ENCODE data around the gene LRIG1.

The LRIG1 gene

DNA sequence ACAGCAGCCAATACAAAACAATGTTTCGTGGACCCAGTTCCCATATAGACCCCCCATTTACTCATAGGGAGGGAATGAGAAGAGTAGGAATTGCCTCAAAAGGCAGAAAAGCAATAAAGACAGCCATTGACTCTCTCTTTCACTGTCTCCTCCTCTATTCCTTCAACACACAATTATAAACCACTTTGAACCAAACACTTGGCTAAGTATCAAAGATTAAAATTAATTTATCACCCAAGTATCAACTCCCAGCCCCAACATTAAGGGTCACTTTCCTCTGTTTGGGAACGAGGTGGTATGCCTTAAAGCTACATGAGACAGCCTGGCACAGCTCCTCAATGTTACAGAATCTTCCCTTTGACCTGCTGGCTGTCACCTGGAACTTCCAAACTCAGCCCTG, 16.4 kb upstream of the LRIG1 start:
- H3K27me3 ChIP-seq (ENCODE audit: insufficient read depth, poor library complexity, severe bottlenecking), result no peaks in the 10 kb centered on the region
- no peak overlapping the region for H3K27ac ChIP-seq (replicated peaks)
- no peak for DNase-seq (ENCODE audit: low read depth in 1 of 2, low spot score in 1 of 2)
- TF ChIP-seq SPI1 (IDR thresholded peaks at IDR 0.05; ENCODE audit: borderline replicate concordance, low read depth) (no peak), GABPA (IDR thresholded peaks at IDR 0.05; ENCODE audit: low read depth) (no peak), POLR2AphosphoS5 (IDR thresholded peaks at IDR 0.05; ENCODE audit: low read depth) (no peak)
- TF ChIP-seq, protein P1, sequence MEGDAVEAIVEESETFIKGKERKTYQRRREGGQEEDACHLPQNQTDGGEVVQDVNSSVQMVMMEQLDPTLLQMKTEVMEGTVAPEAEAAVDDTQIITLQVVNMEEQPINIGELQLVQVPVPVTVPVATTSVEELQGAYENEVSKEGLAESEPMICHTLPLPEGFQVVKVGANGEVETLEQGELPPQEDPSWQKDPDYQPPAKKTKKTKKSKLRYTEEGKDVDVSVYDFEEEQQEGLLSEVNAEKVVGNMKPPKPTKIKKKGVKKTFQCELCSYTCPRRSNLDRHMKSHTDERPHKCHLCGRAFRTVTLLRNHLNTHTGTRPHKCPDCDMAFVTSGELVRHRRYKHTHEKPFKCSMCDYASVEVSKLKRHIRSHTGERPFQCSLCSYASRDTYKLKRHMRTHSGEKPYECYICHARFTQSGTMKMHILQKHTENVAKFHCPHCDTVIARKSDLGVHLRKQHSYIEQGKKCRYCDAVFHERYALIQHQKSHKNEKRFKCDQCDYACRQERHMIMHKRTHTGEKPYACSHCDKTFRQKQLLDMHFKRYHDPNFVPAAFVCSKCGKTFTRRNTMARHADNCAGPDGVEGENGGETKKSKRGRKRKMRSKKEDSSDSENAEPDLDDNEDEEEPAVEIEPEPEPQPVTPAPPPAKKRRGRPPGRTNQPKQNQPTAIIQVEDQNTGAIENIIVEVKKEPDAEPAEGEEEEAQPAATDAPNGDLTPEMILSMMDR (IDR thresholded peaks at IDR 0.05; ENCODE audit: insufficient read depth, low read length), result no peak
- TF ChIP-seq, protein P2, sequence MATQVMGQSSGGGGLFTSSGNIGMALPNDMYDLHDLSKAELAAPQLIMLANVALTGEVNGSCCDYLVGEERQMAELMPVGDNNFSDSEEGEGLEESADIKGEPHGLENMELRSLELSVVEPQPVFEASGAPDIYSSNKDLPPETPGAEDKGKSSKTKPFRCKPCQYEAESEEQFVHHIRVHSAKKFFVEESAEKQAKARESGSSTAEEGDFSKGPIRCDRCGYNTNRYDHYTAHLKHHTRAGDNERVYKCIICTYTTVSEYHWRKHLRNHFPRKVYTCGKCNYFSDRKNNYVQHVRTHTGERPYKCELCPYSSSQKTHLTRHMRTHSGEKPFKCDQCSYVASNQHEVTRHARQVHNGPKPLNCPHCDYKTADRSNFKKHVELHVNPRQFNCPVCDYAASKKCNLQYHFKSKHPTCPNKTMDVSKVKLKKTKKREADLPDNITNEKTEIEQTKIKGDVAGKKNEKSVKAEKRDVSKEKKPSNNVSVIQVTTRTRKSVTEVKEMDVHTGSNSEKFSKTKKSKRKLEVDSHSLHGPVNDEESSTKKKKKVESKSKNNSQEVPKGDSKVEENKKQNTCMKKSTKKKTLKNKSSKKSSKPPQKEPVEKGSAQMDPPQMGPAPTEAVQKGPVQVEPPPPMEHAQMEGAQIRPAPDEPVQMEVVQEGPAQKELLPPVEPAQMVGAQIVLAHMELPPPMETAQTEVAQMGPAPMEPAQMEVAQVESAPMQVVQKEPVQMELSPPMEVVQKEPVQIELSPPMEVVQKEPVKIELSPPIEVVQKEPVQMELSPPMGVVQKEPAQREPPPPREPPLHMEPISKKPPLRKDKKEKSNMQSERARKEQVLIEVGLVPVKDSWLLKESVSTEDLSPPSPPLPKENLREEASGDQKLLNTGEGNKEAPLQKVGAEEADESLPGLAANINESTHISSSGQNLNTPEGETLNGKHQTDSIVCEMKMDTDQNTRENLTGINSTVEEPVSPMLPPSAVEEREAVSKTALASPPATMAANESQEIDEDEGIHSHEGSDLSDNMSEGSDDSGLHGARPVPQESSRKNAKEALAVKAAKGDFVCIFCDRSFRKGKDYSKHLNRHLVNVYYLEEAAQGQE (IDR thresholded peaks at IDR 0.05; ENCODE audit: insufficient replicate concordance, low read depth), result no peak
- H3K4me3 ChIP-seq (replicated peaks; ENCODE audit: insufficient read depth, low read length), result no peak overlapping the region

DNA sequence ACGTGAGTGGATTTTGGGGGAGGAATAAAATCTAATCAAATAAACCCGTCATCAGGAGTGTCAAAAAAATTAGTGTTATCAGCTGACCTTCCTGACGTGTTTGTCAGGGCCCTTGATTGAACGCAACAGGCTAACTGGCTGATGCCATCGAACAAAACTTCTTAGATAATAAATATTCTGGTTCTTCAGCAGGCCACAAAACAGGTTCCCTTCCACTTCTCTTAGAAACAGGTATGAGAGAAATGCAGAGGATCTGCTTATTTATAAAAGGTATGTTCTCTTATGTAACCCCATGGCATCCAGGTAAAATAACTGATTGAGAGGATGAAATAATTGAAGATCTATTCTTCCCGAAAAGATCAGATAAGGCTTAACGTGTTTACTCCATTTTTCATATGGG, 7.6 kb upstream of the LRIG1 start:
- Histone ChIP-seq H3K27ac (replicated peaks) (no peak overlapping the region), H3K4me3 (replicated peaks; ENCODE audit: insufficient read depth, low read length) (no peak overlapping the region), H3K27me3 (ENCODE audit: insufficient read depth, poor library complexity, severe bottlenecking) (no peaks in the 10 kb centered on the region)
- no peak for DNase-seq (ENCODE audit: low read depth in 1 of 2, low spot score in 1 of 2)
- TF ChIP-seq, protein P1 (IDR thresholded peaks at IDR 0.05; ENCODE audit: insufficient read depth, low read length), result no peak
- TF ChIP-seq POLR2AphosphoS5 (IDR thresholded peaks at IDR 0.05; ENCODE audit: low read depth), result no peak
- TF ChIP-seq SPI1 (IDR thresholded peaks at IDR 0.05; ENCODE audit: borderline replicate concordance, low read depth), result no peak
- TF ChIP-seq, protein P2 (IDR thresholded peaks at IDR 0.05; ENCODE audit: insufficient replicate concordance, low read depth), result no peak

DNA sequence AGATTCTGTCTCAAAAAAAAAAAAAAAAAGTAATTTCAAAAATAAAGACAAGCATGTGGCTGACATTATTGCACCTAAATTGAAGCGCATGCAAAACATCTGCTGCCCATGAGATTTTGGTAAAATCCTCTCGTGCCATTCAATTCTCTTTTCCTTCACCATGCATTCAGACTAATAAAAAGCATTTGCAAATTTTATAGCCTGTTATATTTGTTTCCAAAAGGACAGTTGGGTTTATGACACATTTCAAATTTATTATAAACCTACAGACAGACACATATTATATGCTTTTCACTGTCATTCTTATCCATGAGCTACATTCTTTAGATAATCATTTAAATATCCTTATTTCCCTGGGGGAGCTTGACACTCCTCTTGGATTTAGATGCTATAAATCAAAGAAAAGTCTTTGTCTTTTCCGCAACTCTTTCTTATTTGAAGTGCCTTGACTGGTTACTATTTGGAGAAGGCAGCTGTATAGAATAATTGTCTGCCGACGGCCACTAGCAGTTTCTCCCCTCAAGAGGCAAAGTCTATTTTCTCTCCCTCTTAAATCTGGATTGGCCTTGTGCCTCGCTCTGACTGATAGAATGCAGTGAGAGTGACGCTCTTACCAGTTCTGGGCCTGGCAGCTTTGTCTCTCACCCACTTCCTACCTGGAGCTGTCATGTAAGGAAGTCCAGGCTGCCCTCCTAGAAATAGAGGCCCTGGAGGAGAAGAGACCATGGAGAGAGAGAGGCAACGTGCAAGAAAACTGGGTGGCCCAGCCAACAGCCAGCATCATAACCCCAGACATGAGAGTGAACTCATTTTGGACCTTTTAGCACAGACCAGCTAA, 6.8 kb upstream of the LRIG1 start:
- TF ChIP-seq, protein P2 (IDR thresholded peaks at IDR 0.05; ENCODE audit: insufficient replicate concordance, low read depth), result no peak
- TF ChIP-seq GABPA (IDR thresholded peaks at IDR 0.05; ENCODE audit: low read depth), result no peak
- no peak for TF ChIP-seq POLR2AphosphoS5 (IDR thresholded peaks at IDR 0.05; ENCODE audit: low read depth)
- TF ChIP-seq, protein P1 (IDR thresholded peaks at IDR 0.05; ENCODE audit: insufficient read depth, low read length), result no peak
- TF ChIP-seq SPI1 (IDR thresholded peaks at IDR 0.05; ENCODE audit: borderline replicate concordance, low read depth), result no peak
- no peak for DNase-seq (ENCODE audit: low read depth in 1 of 2, low spot score in 1 of 2)
- H3K4me3 ChIP-seq (replicated peaks; ENCODE audit: insufficient read depth, low read length), result no peak overlapping the region
- H3K27ac ChIP-seq (replicated peaks), result no peak overlapping the region
- peaks cover 3% of the 10 kb centered on the region for H3K27me3 ChIP-seq (ENCODE audit: insufficient read depth, poor library complexity, severe bottlenecking)
